MM.1S (cell line): Measurements from ENCODE around the gene MYO6.

Experiments
- EZH2 ChIP-seq: fragments of 300-600 bp; sonication (generic); optimal IDR thresholded peaks from 2 replicates; pipeline ENCODE3; 2017; ENCODE audit warnings: low read depth, mild to moderate bottlenecking, antibody characterized with exemption, low read length, mixed read lengths
- EZH2phosphoT487 ChIP-seq: fragments of 300-600 bp; sonication (generic); IDR thresholded peaks from 2 replicates; pipeline ENCODE4 v1.6.1; 2018; ENCODE audit warnings: antibody characterized with exemption, low read length
- TF ChIP-seq, protein P1 (sequence below): fragments of 300-600 bp; sonication (generic); IDR thresholded peaks from 2 replicates; pipeline ENCODE4 v1.5.1; 2016; ENCODE audit warnings: antibody characterized with exemption, low read length, mixed read lengths

DNA sequence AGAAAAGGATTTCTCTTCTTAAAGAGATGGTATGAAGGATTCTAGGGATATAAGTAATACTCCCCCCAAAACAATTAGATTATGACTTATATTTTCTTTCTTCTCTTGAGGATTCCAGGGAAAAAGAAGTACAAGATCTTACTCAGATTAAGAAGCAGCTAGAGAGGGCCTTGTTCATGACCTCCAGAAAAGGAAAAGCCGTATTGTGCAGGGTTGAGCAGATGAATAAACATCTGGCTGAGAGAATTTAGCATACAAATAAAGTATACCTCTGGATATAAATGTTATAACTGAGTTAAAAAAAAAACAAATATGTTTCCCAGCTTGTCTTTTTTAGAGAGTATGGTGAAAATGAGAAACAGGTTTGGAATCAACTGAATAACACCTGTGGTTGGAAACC is 11.3 kb downstream of the MYO6 start:
- TF ChIP-seq, protein P1, sequence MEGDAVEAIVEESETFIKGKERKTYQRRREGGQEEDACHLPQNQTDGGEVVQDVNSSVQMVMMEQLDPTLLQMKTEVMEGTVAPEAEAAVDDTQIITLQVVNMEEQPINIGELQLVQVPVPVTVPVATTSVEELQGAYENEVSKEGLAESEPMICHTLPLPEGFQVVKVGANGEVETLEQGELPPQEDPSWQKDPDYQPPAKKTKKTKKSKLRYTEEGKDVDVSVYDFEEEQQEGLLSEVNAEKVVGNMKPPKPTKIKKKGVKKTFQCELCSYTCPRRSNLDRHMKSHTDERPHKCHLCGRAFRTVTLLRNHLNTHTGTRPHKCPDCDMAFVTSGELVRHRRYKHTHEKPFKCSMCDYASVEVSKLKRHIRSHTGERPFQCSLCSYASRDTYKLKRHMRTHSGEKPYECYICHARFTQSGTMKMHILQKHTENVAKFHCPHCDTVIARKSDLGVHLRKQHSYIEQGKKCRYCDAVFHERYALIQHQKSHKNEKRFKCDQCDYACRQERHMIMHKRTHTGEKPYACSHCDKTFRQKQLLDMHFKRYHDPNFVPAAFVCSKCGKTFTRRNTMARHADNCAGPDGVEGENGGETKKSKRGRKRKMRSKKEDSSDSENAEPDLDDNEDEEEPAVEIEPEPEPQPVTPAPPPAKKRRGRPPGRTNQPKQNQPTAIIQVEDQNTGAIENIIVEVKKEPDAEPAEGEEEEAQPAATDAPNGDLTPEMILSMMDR: no peak
- TF ChIP-seq EZH2 (no peak), EZH2phosphoT487 (no peak)
